Muscle of leg (tissue), 11 donors: ENCODE results near the gene CD320. TPM values are rescaled to one million over a fixed set of nuclear protein-coding genes. Genes with fewer than 3 reads are reported as not detected.
"Not testable (repeated sequence)": the region's sequence is repeated elsewhere in the genome, so short reads cannot be mapped to it uniquely, and the experiment has no call there.

Source experiments
- DNase-seq: peaks from one replicate; pipeline ENCODE4 v3.0.0; 2013
- H3K27ac ChIP-seq: one replicate; pipeline ENCODE4 v1.5.1; 2013; ENCODE audit warnings: mild to moderate bottlenecking, low read length, control low read depth
- H3K27me3 ChIP-seq: one replicate; pipeline ENCODE4 v1.6.1; 2013; ENCODE audit warnings: low read length; ENCODE audit not compliant: control insufficient read depth, insufficient read depth
- H3K36me3 ChIP-seq: one replicate; pipeline ENCODE4 v1.6.1; 2013; ENCODE audit warnings: low read length; ENCODE audit not compliant: control insufficient read depth, insufficient read depth
- H3K4me1 ChIP-seq: one replicate; pipeline ENCODE4 v1.6.1; 2013; ENCODE audit warnings: low read length; ENCODE audit not compliant: control insufficient read depth, insufficient read depth
- H3K4me3 ChIP-seq: one replicate; pipeline ENCODE4 v1.5.1; 2013; ENCODE audit warnings: low read length, control low read depth
- H3K9me3 ChIP-seq: replicated peaks from 2 replicates; pipeline ENCODE4 v1.6.1; 2013; ENCODE audit warnings: low read depth, low read length; ENCODE audit not compliant: control insufficient read depth
- WGBS: methylation state at CpG from one replicate; pipeline ENCODE4 v1.1.5; 2013; ENCODE audit warnings: missing lambda C conversion rate; ENCODE audit not compliant: insufficient coverage; 5-methylcytosine and 5-hydroxymethylcytosine counted together
- polyA plus RNA-seq, 8 donors: library from polyadenylated mRNA; unstranded; fragments of 120-200 nt; gene quantifications; one replicate each; pipeline versions ENCODE4 v1.2.1 to v1.2.3, GENCODE V29; 2013; ENCODE audit warnings: inconsistent platforms in 1 of 8, low replicate concordance in 1 of 8; ENCODE audit not compliant: insufficient read length in 8 of 8, insufficient read depth in 1 of 8
- total RNA-seq: library from RNA; stranded (reverse); fragments of 120-200 nt; gene quantifications from one replicate; pipeline ENCODE4 v1.2.4, GENCODE V29; 2013

The CD320 gene
- total and polyA plus RNA-seq, 9 donors, result 18.7 to 27.9 (median 23.4) TPM

- H3K4me1 ChIP-seq, result peaks cover 38% of the 10 kb centered on the region
- H3K27ac ChIP-seq, result no peak overlapping the region
- peaks cover 3% of the 10 kb centered on the region for H3K27me3 ChIP-seq
- H3K36me3 ChIP-seq, result peaks cover 57% of the 10 kb centered on the region
- no peak overlapping the region for H3K4me3 ChIP-seq
- 93% methylated on average over 13 of the region's 17 CpGs for WGBS
- H3K9me3 ChIP-seq, result no peaks in the 10 kb centered on the region
- DNase-seq, result no peak
Measured at GRCh38 chr19:8310342-8311055, 2.3 kb upstream of the CD320 start.

GRCh38 chr19:8308891-8309291, 733 bp upstream of the CD320 start:
- H3K27me3 ChIP-seq, result peaks cover 3% of the 10 kb centered on the region
- 68% methylated on average over 10 of the region's 17 CpGs for WGBS
- no peak for DNase-seq
- H3K4me1 ChIP-seq, result peaks cover 38% of the 10 kb centered on the region
- H3K27ac ChIP-seq, result no peak overlapping the region
- H3K4me3 ChIP-seq, result peak overlapping the region; percentile 51
- H3K9me3 ChIP-seq, result no peaks in the 10 kb centered on the region
- peaks cover 47% of the 10 kb centered on the region for H3K36me3 ChIP-seq

GRCh38 chr19:8307400-8307964, 676 bp downstream of the CD320 start:
- Histone ChIP-seq H3K27me3 (peaks cover 3% of the 10 kb centered on the region), H3K4me1 (peaks cover 38% of the 10 kb centered on the region), H3K4me3 (peak overlapping the region; percentile 51), H3K9me3 (no peaks in the 10 kb centered on the region), H3K27ac (no peak overlapping the region), H3K36me3 (peaks cover 34% of the 10 kb centered on the region)
- no peak for DNase-seq
- 5% methylated on average over 17 of the region's 24 CpGs for WGBS

GRCh38 chr19:8306235-8307054, 1.7 kb downstream of the CD320 start:
- Histone ChIP-seq H3K9me3 (no peaks in the 10 kb centered on the region), H3K27ac (no peak overlapping the region), H3K4me1 (peaks cover 29% of the 10 kb centered on the region), H3K4me3 (no peak overlapping the region), H3K27me3 (peaks cover 3% of the 10 kb centered on the region), H3K36me3 (peaks cover 28% of the 10 kb centered on the region)
- DNase-seq, result no peak
- 74% methylated on average over 8 of the region's 17 CpGs for WGBS

GRCh38 chr19:8305798-8306197, 2.4 kb downstream of the CD320 start:
- Histone ChIP-seq H3K4me3 (no peak overlapping the region), H3K27me3 (peaks cover 3% of the 10 kb centered on the region), H3K36me3 (peaks cover 22% of the 10 kb centered on the region), H3K27ac (no peak overlapping the region), H3K4me1 (peaks cover 27% of the 10 kb centered on the region), H3K9me3 (no peaks in the 10 kb centered on the region)
- WGBS, result 57% methylated on average over 2 of the region's 4 CpGs
- DNase-seq, result no peak

- H3K4me1 ChIP-seq, result peaks cover 27% of the 10 kb centered on the region
- H3K27ac ChIP-seq, result no peak overlapping the region
- peaks cover 3% of the 10 kb centered on the region for H3K27me3 ChIP-seq
- no peak overlapping the region for H3K4me3 ChIP-seq
- WGBS, result 76% methylated on average over 33 of the region's 33 CpGs
- no peaks in the 10 kb centered on the region for H3K9me3 ChIP-seq
- no peak for DNase-seq
- H3K36me3 ChIP-seq, result peaks cover 14% of the 10 kb centered on the region
Measured at GRCh38 chr19:8304841-8305621, 3.1 kb downstream of the CD320 start.

GRCh38 chr19:8302734-8303133, 5.4 kb downstream of the CD320 start:
- H3K27ac ChIP-seq, result no peak overlapping the region

GRCh38 chr19:8302357-8302691, 5.8 kb downstream of the CD320 start:
- Histone ChIP-seq H3K27ac (no peak overlapping the region), H3K4me1 (peaks cover 11% of the 10 kb centered on the region), H3K4me3 (no peak overlapping the region), H3K9me3 (no peaks in the 10 kb centered on the region), H3K27me3 (no peaks in the 10 kb centered on the region), H3K36me3 (peaks cover 8% of the 10 kb centered on the region)
- DNase-seq, result no peak
- WGBS, result 80% methylated on average over 5 of the region's 11 CpGs

More at GRCh38 chr19:8302734-8303133, 5.4 kb downstream of the CD320 start:
- Histone ChIP-seq H3K9me3 (no peaks in the 10 kb centered on the region), H3K27me3 (peaks cover 1% of the 10 kb centered on the region), H3K4me1 (peaks cover 15% of the 10 kb centered on the region), H3K4me3 (no peak overlapping the region), H3K36me3 (peaks cover 8% of the 10 kb centered on the region)
- DNase-seq, result no peak
- 63% methylated on average over 2 of the region's 7 CpGs for WGBS

- H3K27ac ChIP-seq, H3K4me1 ChIP-seq, DNase-seq, H3K4me3 ChIP-seq, H3K27me3 ChIP-seq, H3K36me3 ChIP-seq, H3K9me3 ChIP-seq: not testable (repeated sequence)
- WGBS, result no CpG with 5 or more reads among the region's 9 CpGs
Measured at GRCh38 chr19:8291337-8291736, 16.8 kb downstream of the CD320 start.

GRCh38 chr19:8276508-8276907, 31.6 kb downstream of the CD320 start:
- WGBS, result no CpG with 5 or more reads among the region's 9 CpGs
- H3K27ac ChIP-seq, H3K9me3 ChIP-seq, DNase-seq, H3K36me3 ChIP-seq, H3K27me3 ChIP-seq, H3K4me1 ChIP-seq, H3K4me3 ChIP-seq: not testable (repeated sequence)
